GM06990 (cell line): Measurements from ENCODE around the gene SHC1.
A peak's percentile ranks its signal among the peaks of the same experiment; 100 is the strongest.

Source experiments
- DNase-seq: peaks from one replicate; pipeline ENCODE4 v3.0.0-alpha.2; 2011; ENCODE audit not compliant: insufficient read length; ENCODE audit errors: extremely low read depth
- H3K27me3 ChIP-seq: replicated peaks from 2 replicates; pipeline ENCODE4 v1.6.0; 2011; ENCODE audit warnings: low read length; ENCODE audit not compliant: control insufficient read depth, insufficient read depth
- H3K36me3 ChIP-seq: 2 replicates; pipeline ENCODE4 v1.5.1; 2011; ENCODE audit warnings: low read length; ENCODE audit not compliant: control insufficient read depth, insufficient read depth
- H3K4me3 ChIP-seq: replicated peaks from 2 replicates; pipeline ENCODE4 v1.5.1; 2011; ENCODE audit warnings: low read depth, mild to moderate bottlenecking, control low read depth, low read length
- CTCF ChIP-seq: IDR thresholded peaks from 2 replicates; pipeline ENCODE4 v1.5.1; 2011; ENCODE audit warnings: low read length, control low read depth, mild to moderate bottlenecking, inconsistent platforms; ENCODE audit not compliant: insufficient read depth, poor library complexity, severe bottlenecking

Gene SHC1

GRCh38 chr1:155001675-155002463 is 31.3 kb upstream of the SHC1 start:
- peak; percentile 98 for DNase-seq
- H3K4me3 ChIP-seq, result peak overlapping the region; percentile 96
- TF ChIP-seq CTCF, result peak; percentile 74
- H3K27me3 ChIP-seq, result no peaks in the 10 kb centered on the region
- no peaks in the 10 kb centered on the region; the same call in 1 of the 2 replicates for H3K36me3 ChIP-seq

GRCh38 chr1:155001425-155001674 is 30.8 kb upstream of the SHC1 start:
- Histone ChIP-seq H3K4me3 (peak overlapping the region; percentile 96), H3K36me3 (no peaks in the 10 kb centered on the region; the same call in 1 of the 2 replicates), H3K27me3 (no peaks in the 10 kb centered on the region)
- TF ChIP-seq CTCF, result no peak
- no peak for DNase-seq

DNA sequence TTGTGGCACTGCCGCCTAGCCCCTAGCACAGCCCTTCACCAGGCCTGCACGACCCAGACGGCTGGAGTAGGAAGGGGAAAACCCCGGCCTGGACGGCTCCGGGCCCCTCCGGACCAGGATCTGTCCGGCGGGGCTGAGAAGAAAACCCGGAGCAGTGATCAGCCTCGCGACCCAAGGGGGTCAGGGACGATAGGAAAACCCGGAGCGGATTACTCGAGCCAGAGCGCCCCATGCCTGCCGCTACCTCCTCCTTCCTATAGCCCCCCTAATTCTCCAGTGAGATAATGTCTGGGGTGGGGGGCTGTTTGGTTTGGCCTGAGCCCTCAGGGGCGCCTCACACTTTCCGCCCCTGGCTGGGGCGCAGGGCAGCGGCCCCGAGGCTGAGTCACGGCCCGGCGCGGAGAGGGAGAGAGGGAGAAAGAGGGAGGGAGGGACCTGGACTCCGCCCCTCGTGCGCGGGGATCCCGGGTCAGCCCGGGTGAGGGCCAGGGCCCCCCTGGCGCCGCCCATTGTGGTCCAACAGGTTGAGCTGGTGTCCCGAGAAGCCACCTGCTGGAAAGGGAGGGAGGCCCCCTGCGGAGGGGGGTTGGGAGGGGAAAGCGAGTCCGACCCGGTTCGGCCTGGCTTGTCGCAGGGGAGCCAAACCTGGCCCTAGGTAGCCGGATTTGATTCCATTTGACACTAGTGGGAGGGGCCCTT is 30.3 kb upstream of the SHC1 start:
- no peak for TF ChIP-seq CTCF
- Histone ChIP-seq H3K4me3 (peak overlapping the region; percentile 96), H3K27me3 (no peaks in the 10 kb centered on the region), H3K36me3 (no peaks in the 10 kb centered on the region; the same call in 1 of the 2 replicates)
- DNase-seq, result peak; percentile 96

GRCh38 chr1:155000411-155000725 is 29.8 kb upstream of the SHC1 start:
- peak overlapping the region; percentile 96 for H3K4me3 ChIP-seq
- no peak for TF ChIP-seq CTCF
- H3K36me3 ChIP-seq, result no peaks in the 10 kb centered on the region; the same call in 1 of the 2 replicates
- no peaks in the 10 kb centered on the region for H3K27me3 ChIP-seq
- no peak for DNase-seq

DNA sequence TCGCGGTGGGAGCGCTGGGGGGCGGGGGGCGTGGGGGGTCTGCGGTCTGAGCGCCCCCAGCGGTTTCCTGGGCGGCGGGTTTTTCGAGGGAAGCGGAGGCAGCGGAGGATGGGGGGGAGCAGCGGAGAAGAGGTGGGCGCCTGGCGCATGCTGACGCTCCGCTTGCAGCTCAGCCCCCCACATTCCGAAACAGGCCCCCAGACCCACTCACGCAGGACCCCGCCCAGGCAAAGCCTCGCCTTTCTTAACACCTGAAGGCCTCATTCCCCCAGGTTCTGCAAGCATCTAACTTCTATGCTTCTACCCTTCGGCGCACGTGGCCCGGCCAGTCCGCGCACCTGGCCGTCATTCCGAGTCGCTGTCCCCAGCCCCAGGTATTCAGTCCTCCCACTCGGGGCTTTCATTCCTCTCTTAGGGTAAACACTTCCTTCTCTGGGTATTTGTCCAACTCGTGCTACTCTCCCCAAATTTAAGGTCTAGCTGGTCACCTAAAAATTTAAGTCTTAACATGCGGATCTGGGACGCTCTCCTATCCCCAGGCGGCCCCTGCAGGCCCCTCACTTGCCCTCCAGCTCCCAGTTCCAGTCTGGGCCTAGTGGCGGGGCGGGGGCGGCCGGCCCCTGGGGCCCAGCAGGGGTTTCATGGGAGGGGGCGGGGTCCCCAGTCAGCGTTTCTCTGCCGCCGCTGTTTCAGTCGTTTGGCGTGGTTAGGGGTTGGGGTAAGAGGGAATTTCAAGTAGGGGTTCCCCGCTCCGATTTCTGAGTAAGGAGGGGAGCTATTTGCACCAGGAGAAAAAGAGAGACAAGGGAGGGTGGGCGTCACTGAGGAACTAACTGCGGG is 29.2 kb upstream of the SHC1 start:
- Histone ChIP-seq H3K36me3 (no peaks in the 10 kb centered on the region), H3K27me3 (no peaks in the 10 kb centered on the region), H3K4me3 (peak overlapping the region; percentile 96)
- no peak for TF ChIP-seq CTCF
- peak; percentile 83 for DNase-seq
